GM23338 (cell line): Measurements from ENCODE around the gene CYP11A1. TPM values are rescaled to one million over a fixed set of nuclear protein-coding genes. Genes with fewer than 3 reads are reported as not detected.

Experiments
- ATAC-seq: fragments of 200-7000 bp; cut with Tn5 transposase; 3 replicates; pipeline ENCODE4 v1.9.1; 2020
- DNase-seq: peaks from one replicate; pipeline ENCODE4 v3.0.0-alpha.2; 2015; ENCODE audit warnings: low spot score
- H2AFZ ChIP-seq: fragments of 200-600 bp; sonication (generic); 2 replicates; pipeline ENCODE4 v1.8.0; 2016; ENCODE audit warnings: antibody characterized with exemption, mild to moderate bottlenecking, moderate library complexity
- H3F3A ChIP-seq: fragments of 200-600 bp; sonication (generic); replicated peaks from 2 replicates; pipeline ENCODE4 v1.8.0; 2017; ENCODE audit warnings: antibody characterized with exemption, mixed run types, low read depth
- H3K27ac ChIP-seq: fragments of 200-600 bp; sonication (generic); 2 replicates; pipeline ENCODE4 v1.6.1; 2016; ENCODE audit warnings: low read depth
- H3K27me3 ChIP-seq: fragments of 200-600 bp; sonication (generic); 2 replicates; pipeline ENCODE4 v1.8.0; 2016; ENCODE audit warnings: mild to moderate bottlenecking, mixed run types, moderate library complexity; ENCODE audit not compliant: insufficient read depth
- H3K36me3 ChIP-seq: fragments of 200-600 bp; sonication (generic); 2 replicates; pipeline ENCODE4 v1.8.0; 2016; ENCODE audit warnings: mild to moderate bottlenecking; ENCODE audit not compliant: insufficient read depth
- H3K4me1 ChIP-seq: fragments of 200-600 bp; sonication (generic); 2 replicates; pipeline ENCODE4 v1.8.0; 2016; ENCODE audit warnings: mild to moderate bottlenecking, moderate library complexity; ENCODE audit not compliant: insufficient read depth
- H3K4me2 ChIP-seq: fragments of 200-600 bp; sonication (generic); 2 replicates; pipeline ENCODE4 v1.7.1; 2017; ENCODE audit warnings: mixed run types
- H3K4me3 ChIP-seq: fragments of 200-600 bp; sonication (generic); 2 replicates; pipeline ENCODE4 v1.6.1; 2016; ENCODE audit warnings: mixed run types
- H3K79me2 ChIP-seq: fragments of 200-600 bp; sonication (generic); replicated peaks from 2 replicates; pipeline ENCODE4 v1.8.0; 2017; ENCODE audit warnings: mild to moderate bottlenecking; ENCODE audit not compliant: insufficient read depth
- H3K9me2 ChIP-seq: fragments of 200-600 bp; sonication (generic); 2 replicates; pipeline ENCODE4 v1.8.0; 2017; ENCODE audit not compliant: insufficient read depth
- H4K20me1 ChIP-seq: fragments of 200-600 bp; sonication (generic); replicated peaks from 2 replicates; pipeline ENCODE4 v1.8.0; 2017; ENCODE audit warnings: mild to moderate bottlenecking; ENCODE audit not compliant: insufficient read depth
- H3K27ac Mint-ChIP-seq: 2 replicates; pipeline ENCODE4 v1.8.0; 2020; ENCODE audit warnings: inconsistent platforms, mild to moderate bottlenecking, moderate library complexity, mixed read lengths
- H3K27me3 Mint-ChIP-seq: 3 replicates; pipeline ENCODE4 v1.8.0; 2022; ENCODE audit warnings: low read depth, mild to moderate bottlenecking, moderate library complexity, mixed read lengths, inconsistent platforms; ENCODE audit not compliant: insufficient read depth, poor library complexity
- H3K36me3 Mint-ChIP-seq: 3 replicates; pipeline ENCODE4 v1.8.0; 2021; ENCODE audit warnings: low read depth, mild to moderate bottlenecking, inconsistent platforms, moderate library complexity, mixed read lengths
- H3K4me1 Mint-ChIP-seq: 3 replicates; pipeline ENCODE4 v1.8.0; 2020; ENCODE audit warnings: mild to moderate bottlenecking, inconsistent platforms, mixed read lengths
- H3K4me3 Mint-ChIP-seq: 3 replicates; pipeline ENCODE4 v1.8.0; 2021; ENCODE audit warnings: moderate library complexity, mild to moderate bottlenecking, inconsistent platforms, mixed read lengths
- H3K9me3 Mint-ChIP-seq: 3 replicates; pipeline ENCODE4 v1.8.0; 2020; ENCODE audit warnings: moderate library complexity, mild to moderate bottlenecking, inconsistent platforms, mixed read lengths
- CREB1 ChIP-seq: fragments of 250-450 bp; sonication (Bioruptor Pico); IDR thresholded peaks from 2 replicates; pipeline ENCODE4 v1.5.0; 2020; ENCODE audit warnings: low read depth, mild to moderate bottlenecking, moderate library complexity
- EZH2 ChIP-seq: fragments of 200-600 bp; sonication (generic); IDR thresholded peaks from one replicate; pipeline ENCODE4 v1.8.0; 2017; ENCODE audit warnings: antibody characterized with exemption, mild to moderate bottlenecking, low read depth; ENCODE audit not compliant: unreplicated experiment
- JUNB ChIP-seq: IDR thresholded peaks from one replicate; pipeline ENCODE4 v1.6.1; 2016; ENCODE audit warnings: antibody characterized with exemption; ENCODE audit not compliant: unreplicated experiment
- POLR2AphosphoS5 ChIP-seq: IDR thresholded peaks from 2 replicates; pipeline ENCODE4 v1.6.1; 2016; ENCODE audit warnings: antibody characterized with exemption, low read depth
- STAT1 ChIP-seq: IDR thresholded peaks from one replicate; pipeline ENCODE4 v1.6.1; 2016; ENCODE audit warnings: antibody characterized with exemption; ENCODE audit not compliant: unreplicated experiment
- ZNF331 ChIP-seq: fragments of 250-450 bp; sonication (Bioruptor Pico); IDR thresholded peaks from 2 replicates; pipeline ENCODE4 v1.5.0; 2020; ENCODE audit warnings: low read depth, mild to moderate bottlenecking, moderate library complexity
- polyA plus RNA-seq: library from polyadenylated mRNA; unstranded; fragments of >200 nt; fragmentation: Nextera tagmentation; extraction: Ambion mirVana; gene quantifications from 2 replicates; pipeline ENCODE4 v1.2.1, GENCODE V29; 2016
- total RNA-seq: library from RNA; depleted of rRNA; stranded (reverse); fragments of >200 nt; shearing (Covaris generic); gene quantifications from 2 replicates; pipeline ENCODE4 v1.2.3, GENCODE V29; 2014
- TF ChIP-seq, protein P1 (sequence below): IDR thresholded peaks from one replicate; pipeline ENCODE4 v1.6.1; 2018; ENCODE audit warnings: antibody characterized with exemption; ENCODE audit not compliant: unreplicated experiment

Gene CYP11A1
- total and polyA plus RNA-seq, 2 experiments from 2014 or later: 1.2 to 1.7 TPM

DNA sequence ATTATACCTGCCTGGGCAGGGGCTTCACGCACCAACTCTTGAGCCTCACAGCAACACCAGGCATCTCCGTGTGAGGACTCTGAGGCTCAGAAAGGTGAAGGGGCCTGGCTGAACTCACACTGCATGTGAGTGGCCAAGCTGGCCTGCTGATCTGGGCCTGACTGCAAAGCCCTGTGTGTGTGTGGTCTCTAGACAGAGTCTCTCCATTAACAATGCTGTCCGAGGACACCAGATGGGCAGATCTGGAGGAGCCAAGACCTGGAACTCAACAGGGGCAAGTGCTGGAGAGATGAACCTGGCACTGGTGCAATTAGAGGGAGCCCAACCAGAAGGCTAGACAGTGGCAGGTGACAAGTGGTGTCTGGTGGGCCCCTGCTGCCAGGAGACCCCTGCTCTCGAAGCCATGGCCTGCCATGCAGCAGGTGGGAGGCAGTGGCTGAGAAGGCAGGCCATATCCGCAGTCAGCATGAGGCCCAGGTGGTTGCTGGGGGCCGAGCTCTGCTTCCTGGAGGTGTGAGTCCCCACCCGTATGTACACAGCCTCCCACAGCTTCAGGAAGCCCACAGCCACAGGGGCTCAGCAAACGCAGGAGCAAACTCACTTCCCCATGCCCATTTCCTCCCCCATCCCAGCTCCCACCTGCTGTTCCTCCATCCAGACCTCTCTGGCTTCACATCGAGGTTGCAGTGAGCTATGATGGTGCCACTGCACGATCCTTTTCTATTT lies 39.0 kb downstream of the CYP11A1 start:
- H3K4me3 Mint-ChIP-seq: no peak overlapping the region; the same call in 2 of the 3 replicates
- H3K4me1 Mint-ChIP-seq: peaks cover 20% of the 10 kb centered on the region
- no peaks in the 10 kb centered on the region; the same call in 2 of the 3 replicates for H3K36me3 Mint-ChIP-seq
- no peak overlapping the region for H3K4me3 ChIP-seq
- no peaks in the 10 kb centered on the region for H3K27me3 ChIP-seq
- TF ChIP-seq CREB1 (CRISPR knock-in tag): no peak
- TF ChIP-seq POLR2AphosphoS5: no peak
- no peak for TF ChIP-seq JUNB
- TF ChIP-seq STAT1: no peak
- TF ChIP-seq, protein P1, sequence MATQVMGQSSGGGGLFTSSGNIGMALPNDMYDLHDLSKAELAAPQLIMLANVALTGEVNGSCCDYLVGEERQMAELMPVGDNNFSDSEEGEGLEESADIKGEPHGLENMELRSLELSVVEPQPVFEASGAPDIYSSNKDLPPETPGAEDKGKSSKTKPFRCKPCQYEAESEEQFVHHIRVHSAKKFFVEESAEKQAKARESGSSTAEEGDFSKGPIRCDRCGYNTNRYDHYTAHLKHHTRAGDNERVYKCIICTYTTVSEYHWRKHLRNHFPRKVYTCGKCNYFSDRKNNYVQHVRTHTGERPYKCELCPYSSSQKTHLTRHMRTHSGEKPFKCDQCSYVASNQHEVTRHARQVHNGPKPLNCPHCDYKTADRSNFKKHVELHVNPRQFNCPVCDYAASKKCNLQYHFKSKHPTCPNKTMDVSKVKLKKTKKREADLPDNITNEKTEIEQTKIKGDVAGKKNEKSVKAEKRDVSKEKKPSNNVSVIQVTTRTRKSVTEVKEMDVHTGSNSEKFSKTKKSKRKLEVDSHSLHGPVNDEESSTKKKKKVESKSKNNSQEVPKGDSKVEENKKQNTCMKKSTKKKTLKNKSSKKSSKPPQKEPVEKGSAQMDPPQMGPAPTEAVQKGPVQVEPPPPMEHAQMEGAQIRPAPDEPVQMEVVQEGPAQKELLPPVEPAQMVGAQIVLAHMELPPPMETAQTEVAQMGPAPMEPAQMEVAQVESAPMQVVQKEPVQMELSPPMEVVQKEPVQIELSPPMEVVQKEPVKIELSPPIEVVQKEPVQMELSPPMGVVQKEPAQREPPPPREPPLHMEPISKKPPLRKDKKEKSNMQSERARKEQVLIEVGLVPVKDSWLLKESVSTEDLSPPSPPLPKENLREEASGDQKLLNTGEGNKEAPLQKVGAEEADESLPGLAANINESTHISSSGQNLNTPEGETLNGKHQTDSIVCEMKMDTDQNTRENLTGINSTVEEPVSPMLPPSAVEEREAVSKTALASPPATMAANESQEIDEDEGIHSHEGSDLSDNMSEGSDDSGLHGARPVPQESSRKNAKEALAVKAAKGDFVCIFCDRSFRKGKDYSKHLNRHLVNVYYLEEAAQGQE: no peak
- no peaks in the 10 kb centered on the region for H3K9me2 ChIP-seq
- ATAC-seq: no peak
- H3K79me2 ChIP-seq: no peaks in the 10 kb centered on the region
- H4K20me1 ChIP-seq: no peaks in the 10 kb centered on the region
- no peak overlapping the region for H2AFZ ChIP-seq
- no peaks in the 10 kb centered on the region for H3F3A ChIP-seq
- H3K4me2 ChIP-seq: no peak overlapping the region
- no peak overlapping the region for H3K27ac Mint-ChIP-seq
- no peak overlapping the region for H3K27ac ChIP-seq
- no peaks in the 10 kb centered on the region; the same call in 1 of the 2 replicates for H3K4me1 ChIP-seq
- no peaks in the 10 kb centered on the region for H3K9me3 Mint-ChIP-seq
- no peak for DNase-seq
- H3K27me3 Mint-ChIP-seq: peaks cover 13% of the 10 kb centered on the region
- H3K36me3 ChIP-seq: no peaks in the 10 kb centered on the region

DNA sequence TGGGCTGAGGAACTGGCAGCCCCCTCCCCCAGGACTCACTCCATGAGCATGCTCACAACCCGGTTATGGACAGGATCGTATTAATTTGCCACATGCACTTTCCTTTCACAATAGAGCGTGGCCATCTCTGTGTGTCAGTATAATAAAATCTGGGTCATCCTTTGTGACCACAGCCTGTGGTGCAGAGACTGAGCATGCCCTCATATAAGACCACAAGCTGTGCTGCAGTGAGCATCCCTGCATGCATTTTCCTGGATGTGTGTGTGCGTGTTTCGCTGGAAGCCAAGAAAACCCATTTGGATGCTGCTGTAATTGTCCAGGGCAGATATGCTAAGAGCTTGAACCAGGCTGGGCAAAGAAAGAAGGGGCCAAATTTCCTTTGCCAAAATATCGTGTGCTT lies 39.7 kb downstream of the CYP11A1 start:
- no peak overlapping the region for H3K27ac ChIP-seq

More for the DNA sequence above, 39.7 kb downstream of the CYP11A1 start:
- Mint-ChIP-seq H3K4me3 (no peak overlapping the region), H3K27me3 (peaks cover 12% of the 10 kb centered on the region), H3K4me1 (peaks cover 20% of the 10 kb centered on the region), H3K9me3 (no peaks in the 10 kb centered on the region), H3K36me3 (no peaks in the 10 kb centered on the region; the same call in 2 of the 3 replicates), H3K27ac (no peak overlapping the region)
- Histone ChIP-seq H3F3A (no peaks in the 10 kb centered on the region), H2AFZ (no peak overlapping the region), H4K20me1 (no peaks in the 10 kb centered on the region), H3K36me3 (no peaks in the 10 kb centered on the region), H3K4me2 (no peak overlapping the region), H3K27me3 (no peaks in the 10 kb centered on the region), H3K79me2 (no peaks in the 10 kb centered on the region), H3K4me3 (no peak overlapping the region), H3K9me2 (no peaks in the 10 kb centered on the region), H3K4me1 (no peaks in the 10 kb centered on the region; the same call in 1 of the 2 replicates)
- DNase-seq: no peak
- TF ChIP-seq POLR2AphosphoS5: no peak
- no peak for TF ChIP-seq EZH2
- TF ChIP-seq, protein P1: no peak
- no peak for TF ChIP-seq ZNF331 (CRISPR knock-in tag)
- ATAC-seq: no peak
